K562 (cell line): ENCODE data around the gene PHKB. TPM values are rescaled to one million over a fixed set of nuclear protein-coding genes. Genes with fewer than 3 reads are reported as not detected.

Experiments used
- ATF1 ChIP-seq, 2 experiments: fragments of 450-650 bp in 1 of 2; IDR thresholded peaks; 2 replicates each; pipeline ENCODE4 v1.6.1; 2016; ENCODE audit warnings: missing compliant biosample characterization in 1 of 2, missing genetic modification characterization in 1 of 2
- ATF6 ChIP-seq: sonication (generic); formaldehyde crosslinking; IDR thresholded peaks from 2 replicates; pipeline ENCODE4 v1.4.0; 2020; ENCODE audit warnings: mild to moderate bottlenecking, missing genetic modification reagents
- FOXP1 ChIP-seq: sonication (generic); formaldehyde crosslinking; IDR thresholded peaks from 2 replicates; pipeline ENCODE4 v1.8.0; 2022; ENCODE audit warnings: mild to moderate bottlenecking, missing genetic modification reagents
- GATA2 ChIP-seq: sonication (generic); formaldehyde crosslinking; IDR thresholded peaks from 2 replicates; pipeline ENCODE4 v1.4.0; 2020; ENCODE audit warnings: mild to moderate bottlenecking, missing genetic modification reagents
- HOXB6 ChIP-seq: fragments of 250-450 bp; sonication (Bioruptor Pico); IDR thresholded peaks from 2 replicates; pipeline ENCODE4 v1.5.1; 2022; ENCODE audit warnings: mild to moderate bottlenecking, borderline replicate concordance
- TEAD1 ChIP-seq, 2 experiments: fragments of 450-650 bp in 1 of 2; sonication (generic) in 1 of 2; formaldehyde crosslinking; IDR thresholded peaks; 2 replicates each; pipeline versions ENCODE4 v1.4.0 to v1.8.0; 2020 to 2022; ENCODE audit warnings: mild to moderate bottlenecking in 2 of 2, missing genetic modification reagents in 1 of 2
- WHSC1 ChIP-seq: IDR thresholded peaks from one replicate; pipeline ENCODE4 v1.6.1; 2012; ENCODE audit warnings: low read length, control low read depth, inconsistent platforms
- ZBTB7A ChIP-seq: IDR thresholded peaks from 2 replicates; pipeline ENCODE4 v1.6.1; 2011; ENCODE audit warnings: low read depth, mild to moderate bottlenecking, low read length, moderate library complexity, borderline replicate concordance; ENCODE audit not compliant: control insufficient read depth
- ZBTB8A ChIP-seq: fragments of 450-650 bp; IDR thresholded peaks from 2 replicates; pipeline ENCODE4 v1.6.1; 2018; ENCODE audit warnings: mild to moderate bottlenecking, moderate library complexity; ENCODE audit not compliant: partially characterized antibody
- ZNF280B ChIP-seq: fragments of 250-450 bp; sonication (Bioruptor Pico); IDR thresholded peaks from 2 replicates; pipeline ENCODE4 v1.5.1; 2021; ENCODE audit warnings: mild to moderate bottlenecking
- ZNF668 ChIP-seq: fragments of 250-450 bp; sonication (Bioruptor Pico); IDR thresholded peaks from 2 replicates; pipeline ENCODE4 v1.8.0; 2022; ENCODE audit warnings: mild to moderate bottlenecking, inconsistent platforms
- polyA plus RNA-seq, 8 experiments: library from polyadenylated mRNA; depleted of rRNA in 4 of 8; stranded (reverse) in 5 of 8; unstranded in 3 of 8; fragments of >200 nt; fragmentation: Nextera tagmentation in 2 of 8; fragmentation: Illumina TruSeq in 1 of 8; extraction: Ambion mirVana in 2 of 8; extraction: Trizol in 1 of 8; gene quantifications; 2 replicates each; pipeline versions ENCODE4 v1.2.1 to v1.2.3, GENCODE V29; 2011 to 2014; ENCODE audit warnings: inconsistent platforms in 1 of 8, missing spikeins in 1 of 8
- total RNA-seq, 7 experiments: library from RNA; depleted of rRNA in 6 of 7; stranded (reverse); fragments of >200 nt in 6 of 7; fragmentation: Illumina TruSeq in 2 of 7; extraction: Trizol in 2 of 7; gene quantifications; 2 replicates each; pipeline versions ENCODE4 v1.2.1 to v1.2.3, GENCODE V29; 2011 to 2021; ENCODE audit warnings: low replicate concordance in 1 of 7
- TF ChIP-seq, protein P1 (sequence below): fragments of 200-800 bp; sonication (Bioruptor generic); IDR thresholded peaks from 2 replicates; pipeline ENCODE4 v1.6.1; 2016; ENCODE audit warnings: missing genetic modification characterization, missing compliant biosample characterization
- TF ChIP-seq, protein P2 (sequence below): fragments of 250-450 bp; sonication (Bioruptor Pico); IDR thresholded peaks from 2 replicates; pipeline ENCODE4 v1.8.0; 2022; ENCODE audit warnings: inconsistent platforms

The PHKB gene
- total and polyA plus RNA-seq, 9 of the 15 experiments (the other 6 are each of a cell fraction or from before 2014, with no cell fraction given) = 24.7 to 92.3 (median 67.0) TPM

DNA sequence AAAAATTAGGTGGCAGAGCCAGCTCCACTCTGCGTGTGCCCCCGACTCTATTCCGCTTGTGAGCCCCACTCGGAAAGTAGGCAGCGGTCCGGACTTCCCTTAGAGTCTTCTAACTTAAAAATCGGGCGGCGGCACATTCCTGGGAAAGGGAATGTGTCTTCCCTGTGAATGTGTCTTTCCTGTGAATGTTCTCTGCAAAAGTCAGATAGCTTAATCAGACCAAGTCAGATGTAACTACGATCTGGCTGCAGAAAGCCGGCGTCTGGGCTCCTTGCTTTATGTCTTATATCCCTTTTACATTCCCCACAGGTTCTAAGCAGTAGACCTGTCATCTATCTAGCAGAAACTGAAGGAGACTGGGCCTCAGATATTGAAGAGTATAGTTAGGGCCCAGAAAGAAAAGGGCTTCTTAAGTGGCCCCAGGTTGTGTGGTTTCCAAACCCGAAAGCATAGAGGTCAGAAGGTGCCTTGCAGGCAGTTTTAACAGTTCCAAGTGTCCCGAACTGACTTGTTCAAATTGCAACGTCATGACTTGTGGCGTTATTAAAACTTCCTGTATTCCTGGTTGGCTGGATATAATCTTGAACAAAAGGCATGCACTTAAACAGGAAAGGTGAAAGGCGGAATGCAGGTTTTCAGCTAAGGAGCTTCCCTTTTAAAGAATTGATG, 601 bp downstream of the PHKB start (continued):
- TF ChIP-seq, protein P1, sequence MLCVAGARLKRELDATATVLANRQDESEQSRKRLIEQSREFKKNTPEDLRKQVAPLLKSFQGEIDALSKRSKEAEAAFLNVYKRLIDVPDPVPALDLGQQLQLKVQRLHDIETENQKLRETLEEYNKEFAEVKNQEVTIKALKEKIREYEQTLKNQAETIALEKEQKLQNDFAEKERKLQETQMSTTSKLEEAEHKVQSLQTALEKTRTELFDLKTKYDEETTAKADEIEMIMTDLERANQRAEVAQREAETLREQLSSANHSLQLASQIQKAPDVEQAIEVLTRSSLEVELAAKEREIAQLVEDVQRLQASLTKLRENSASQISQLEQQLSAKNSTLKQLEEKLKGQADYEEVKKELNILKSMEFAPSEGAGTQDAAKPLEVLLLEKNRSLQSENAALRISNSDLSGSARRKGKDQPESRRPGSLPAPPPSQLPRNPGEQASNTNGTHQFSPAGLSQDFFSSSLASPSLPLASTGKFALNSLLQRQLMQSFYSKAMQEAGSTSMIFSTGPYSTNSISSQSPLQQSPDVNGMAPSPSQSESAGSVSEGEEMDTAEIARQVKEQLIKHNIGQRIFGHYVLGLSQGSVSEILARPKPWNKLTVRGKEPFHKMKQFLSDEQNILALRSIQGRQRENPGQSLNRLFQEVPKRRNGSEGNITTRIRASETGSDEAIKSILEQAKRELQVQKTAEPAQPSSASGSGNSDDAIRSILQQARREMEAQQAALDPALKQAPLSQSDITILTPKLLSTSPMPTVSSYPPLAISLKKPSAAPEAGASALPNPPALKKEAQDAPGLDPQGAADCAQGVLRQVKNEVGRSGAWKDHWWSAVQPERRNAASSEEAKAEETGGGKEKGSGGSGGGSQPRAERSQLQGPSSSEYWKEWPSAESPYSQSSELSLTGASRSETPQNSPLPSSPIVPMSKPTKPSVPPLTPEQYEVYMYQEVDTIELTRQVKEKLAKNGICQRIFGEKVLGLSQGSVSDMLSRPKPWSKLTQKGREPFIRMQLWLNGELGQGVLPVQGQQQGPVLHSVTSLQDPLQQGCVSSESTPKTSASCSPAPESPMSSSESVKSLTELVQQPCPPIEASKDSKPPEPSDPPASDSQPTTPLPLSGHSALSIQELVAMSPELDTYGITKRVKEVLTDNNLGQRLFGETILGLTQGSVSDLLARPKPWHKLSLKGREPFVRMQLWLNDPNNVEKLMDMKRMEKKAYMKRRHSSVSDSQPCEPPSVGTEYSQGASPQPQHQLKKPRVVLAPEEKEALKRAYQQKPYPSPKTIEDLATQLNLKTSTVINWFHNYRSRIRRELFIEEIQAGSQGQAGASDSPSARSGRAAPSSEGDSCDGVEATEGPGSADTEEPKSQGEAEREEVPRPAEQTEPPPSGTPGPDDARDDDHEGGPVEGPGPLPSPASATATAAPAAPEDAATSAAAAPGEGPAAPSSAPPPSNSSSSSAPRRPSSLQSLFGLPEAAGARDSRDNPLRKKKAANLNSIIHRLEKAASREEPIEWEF (CRISPR knock-in tag) = peak; percentile 70; the same call in 1 of the 2 replicates
- TF ChIP-seq ATF6 (0 out of 2 replicates have a peak, but pooled peaks have one; percentile 73), ZBTB7A (0 out of 2 replicates have a peak, but pooled peaks have one; percentile 4), FOXP1 (CRISPR knock-in tag) (no peak), ZNF668 (CRISPR knock-in tag) (no peak), GATA2 (no peak), ZBTB8A (no peak), WHSC1 (no peak), ATF1 (CRISPR knock-in tag; IDR thresholded peaks at IDR 0.05) (no peak), ATF1 (tag; IDR thresholded peaks at IDR 0.05) (peak; percentile 82), ZNF280B (CRISPR knock-in tag) (no peak), TEAD1 (CRISPR knock-in tag; IDR thresholded peaks at IDR 0.05) (no peak), HOXB6 (CRISPR knock-in tag) (no peak)
- TF ChIP-seq, protein P2, sequence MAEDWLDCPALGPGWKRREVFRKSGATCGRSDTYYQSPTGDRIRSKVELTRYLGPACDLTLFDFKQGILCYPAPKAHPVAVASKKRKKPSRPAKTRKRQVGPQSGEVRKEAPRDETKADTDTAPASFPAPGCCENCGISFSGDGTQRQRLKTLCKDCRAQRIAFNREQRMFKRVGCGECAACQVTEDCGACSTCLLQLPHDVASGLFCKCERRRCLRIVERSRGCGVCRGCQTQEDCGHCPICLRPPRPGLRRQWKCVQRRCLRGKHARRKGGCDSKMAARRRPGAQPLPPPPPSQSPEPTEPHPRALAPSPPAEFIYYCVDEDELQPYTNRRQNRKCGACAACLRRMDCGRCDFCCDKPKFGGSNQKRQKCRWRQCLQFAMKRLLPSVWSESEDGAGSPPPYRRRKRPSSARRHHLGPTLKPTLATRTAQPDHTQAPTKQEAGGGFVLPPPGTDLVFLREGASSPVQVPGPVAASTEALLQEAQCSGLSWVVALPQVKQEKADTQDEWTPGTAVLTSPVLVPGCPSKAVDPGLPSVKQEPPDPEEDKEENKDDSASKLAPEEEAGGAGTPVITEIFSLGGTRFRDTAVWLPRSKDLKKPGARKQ (CRISPR knock-in tag) = no peak
